CD4-positive, alpha-beta T cell treated with Interleukin-6 for 4 hours (primary cell): ENCODE data around the gene TERC.

ENCODE experiments used
- DNase-seq: peaks from one replicate; pipeline ENCODE4 v3.0.0-alpha.2; 2020; ENCODE audit warnings: mixed read lengths

The TERC gene

DNA sequence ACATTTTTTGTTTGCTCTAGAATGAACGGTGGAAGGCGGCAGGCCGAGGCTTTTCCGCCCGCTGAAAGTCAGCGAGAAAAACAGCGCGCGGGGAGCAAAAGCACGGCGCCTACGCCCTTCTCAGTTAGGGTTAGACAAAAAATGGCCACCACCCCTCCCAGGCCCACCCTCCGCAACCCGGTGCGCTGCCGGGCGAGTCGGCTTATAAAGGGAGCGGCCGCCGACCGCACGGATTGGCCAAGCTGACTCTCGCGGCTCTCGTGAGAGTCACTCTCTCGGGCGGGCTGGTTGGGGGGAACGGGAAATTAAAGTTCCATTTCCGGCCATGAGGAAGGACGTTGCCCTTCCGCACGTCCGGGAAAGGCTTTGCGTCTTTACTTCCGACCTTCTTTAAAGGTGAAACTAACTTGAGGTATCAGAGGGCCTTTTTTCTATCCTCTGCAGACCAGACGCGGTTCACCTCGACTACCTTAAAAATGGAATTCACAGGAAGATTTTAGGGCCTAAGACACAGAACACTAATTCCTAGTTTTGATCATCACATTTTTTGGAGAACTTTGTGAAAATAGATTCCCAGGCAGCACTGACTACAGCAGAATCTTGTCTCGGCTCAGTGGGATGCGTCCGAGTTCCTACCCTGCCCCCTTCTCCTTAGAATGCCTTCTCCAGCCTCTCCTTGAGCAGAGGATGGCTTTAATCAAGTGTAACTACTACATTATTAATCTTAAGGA, at the start of gene TERC:
TSS of gene TERC (minus strand) at position 179 of the 731 bp plus-strand sequence.
- DNase-seq = peak; percentile 93

- peak; percentile 75 for DNase-seq
Observed at GRCh38 chr3:169813757-169814517, 49.1 kb upstream of the TERC start.

DNA sequence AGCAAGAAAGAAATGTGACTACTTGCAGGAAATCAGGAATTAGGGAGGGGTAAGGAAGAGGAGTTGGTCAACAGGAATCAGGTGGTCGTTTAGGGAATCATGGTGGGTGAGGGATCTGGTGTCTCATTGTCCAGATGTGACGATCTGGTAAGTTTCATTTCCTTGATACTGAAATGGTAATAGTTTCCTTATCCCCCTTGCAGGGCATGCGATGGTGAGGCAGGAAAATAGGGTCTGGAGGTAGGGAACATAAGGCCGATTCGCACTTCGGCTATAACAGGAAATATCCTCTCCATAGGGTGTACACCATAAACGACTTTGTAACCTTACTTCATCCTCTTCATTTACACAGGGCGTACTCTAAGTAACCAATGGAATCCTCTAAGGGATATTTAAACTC, 48.4 kb upstream of the TERC start:
- no peak for DNase-seq

GRCh38 chr3:169812332-169813235, 47.7 kb upstream of the TERC start, which contains the start of the genes LRRC34 and LRRIQ4:
Gene LRRC34, minus strand, starts transcription at chr3:169812904. Its CDS starts 356 bp downstream, at chr3:169812548.
Gene LRRIQ4, plus strand, starts transcription at chr3:169812870. Its CDS starts 9,052 bp downstream, at chr3:169821922.
- DNase-seq = peak; percentile 78

GRCh38 chr3:169811631-169812331, 46.9 kb upstream of the TERC start:
- DNase-seq = peak; percentile 17

GRCh38 chr3:169809230-169809795, 44.5 kb upstream of the TERC start:
- no peak for DNase-seq

GRCh38 chr3:169804681-169805080, 39.8 kb upstream of the TERC start:
- no peak for DNase-seq

- no peak for DNase-seq
Observed at GRCh38 chr3:169792359-169792758, 27.5 kb upstream of the TERC start.

DNA sequence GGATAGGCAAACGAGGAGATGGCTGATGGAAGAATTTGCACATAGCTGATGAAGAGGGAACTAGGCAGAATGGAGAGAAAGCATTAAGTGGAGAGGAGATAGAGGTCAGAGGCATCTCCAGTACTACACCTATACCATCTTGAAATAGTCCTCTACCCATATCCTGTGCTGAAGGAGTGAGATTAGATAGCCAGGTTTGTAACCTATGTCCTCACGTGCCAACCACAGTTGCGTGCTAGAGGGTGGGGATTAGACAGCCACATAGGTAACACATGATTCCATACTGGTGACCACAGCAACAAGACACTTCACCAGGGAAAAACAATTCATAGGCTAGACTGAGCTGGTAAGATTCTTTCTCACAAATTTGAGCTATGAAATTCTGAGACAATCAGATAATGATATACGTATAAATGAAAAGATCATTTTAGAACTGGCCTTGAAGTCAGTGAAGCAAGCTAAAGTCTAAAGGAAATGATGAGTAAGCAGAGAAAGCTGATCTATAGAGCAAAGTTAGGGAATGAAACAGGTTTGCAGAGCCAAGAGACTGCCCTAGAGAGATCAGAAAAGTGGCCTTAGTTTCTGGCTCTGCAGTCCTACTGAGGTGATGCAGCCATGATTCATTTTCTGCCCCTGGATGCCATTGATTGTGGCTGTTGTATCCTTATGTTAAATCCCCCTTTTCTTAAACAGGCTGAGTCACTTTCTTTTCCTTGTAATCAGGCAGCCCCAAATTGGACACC, 26.0 kb upstream of the TERC start:
- no peak for DNase-seq

GRCh38 chr3:169790219-169790618, 25.4 kb upstream of the TERC start:
- DNase-seq = no peak

DNA sequence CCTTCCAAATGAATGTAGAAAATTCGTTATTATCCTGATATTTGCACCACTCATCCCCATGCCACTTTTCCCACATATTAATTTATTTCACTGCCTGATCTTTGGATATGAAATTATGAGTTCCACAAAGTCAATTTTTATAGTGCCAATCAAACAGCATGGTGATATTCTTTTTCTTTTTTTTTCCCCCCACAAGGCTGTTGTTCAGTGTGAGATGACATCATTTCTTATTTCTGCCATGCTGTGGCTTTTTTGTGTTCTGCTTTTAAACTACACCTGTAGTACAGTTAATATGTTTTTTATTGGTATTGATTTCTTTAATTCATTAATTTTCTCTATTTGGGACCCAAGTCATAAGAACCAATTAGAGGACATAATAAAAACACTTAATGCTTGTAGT, 22.9 kb upstream of the TERC start:
- DNase-seq = no peak

- DNase-seq = no peak
Observed at GRCh38 chr3:169787120-169787519, 22.3 kb upstream of the TERC start.

DNA sequence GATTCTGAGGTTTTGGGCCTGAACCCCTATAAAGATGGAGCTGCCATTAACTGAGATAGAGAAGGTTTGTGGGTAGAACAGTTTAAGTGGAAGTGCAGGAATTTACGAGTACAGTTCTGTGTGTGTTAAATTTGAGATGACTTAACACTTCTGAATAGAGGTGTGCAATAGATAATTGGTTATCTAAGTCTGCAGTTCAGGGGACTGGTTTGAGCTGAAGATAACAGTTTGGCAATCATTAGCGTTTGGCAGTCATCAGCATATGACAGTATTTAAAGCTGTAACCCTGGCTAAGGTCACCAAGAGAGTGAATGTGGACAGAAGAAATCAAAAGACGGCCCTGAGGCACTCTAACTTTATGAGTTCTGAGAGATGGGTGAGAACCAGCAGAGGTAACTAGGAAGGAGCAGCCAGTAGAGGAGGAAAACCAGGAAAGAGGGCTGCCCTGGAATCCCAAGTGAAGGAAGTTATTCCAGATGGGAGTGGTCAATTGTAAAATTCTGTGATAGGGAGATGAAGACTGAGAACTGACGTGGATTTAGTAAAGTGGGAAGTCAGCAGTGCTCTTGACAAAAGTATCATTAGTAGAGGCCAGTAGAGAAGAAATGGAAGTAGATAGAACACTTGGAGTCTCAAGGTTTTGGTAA, 16.5 kb upstream of the TERC start:
- no peak for DNase-seq

- DNase-seq = no peak
Observed at GRCh38 chr3:169780742-169781141, 15.9 kb upstream of the TERC start.

DNA sequence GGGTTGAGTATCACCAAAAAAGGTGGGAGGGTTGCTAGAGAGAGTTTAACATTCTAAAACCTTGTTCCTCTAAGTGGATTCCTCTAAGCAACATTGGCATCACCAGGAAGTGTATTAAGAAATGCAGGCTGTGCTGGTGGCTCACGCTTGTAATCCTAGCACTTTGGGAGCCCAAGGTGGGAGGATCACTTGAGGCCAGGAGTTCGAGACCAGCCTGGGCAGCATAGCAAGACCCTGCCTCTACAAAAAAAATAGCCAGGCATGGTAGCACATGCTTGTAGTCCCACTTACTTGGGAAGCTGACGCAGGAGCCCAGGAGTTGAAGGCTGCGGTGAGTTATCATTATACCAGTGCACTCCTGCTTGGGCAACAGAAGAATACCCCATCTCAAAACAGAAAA, 13.0 kb upstream of the TERC start:
- DNase-seq = no peak

GRCh38 chr3:169774186-169774585, 9.3 kb upstream of the TERC start:
- no peak for DNase-seq

- peak; percentile 93 for DNase-seq
Observed at GRCh38 chr3:169772897-169773816, 8.3 kb upstream of the TERC start, which contains the start of gene MYNN. Gene MYNN, plus strand, starts transcription at chr3:169773396. Its CDS starts 900 bp downstream, at chr3:169774296.

GRCh38 chr3:169772305-169772896, 7.5 kb upstream of the TERC start:
- peak; percentile 61 for DNase-seq
